Spleen (tissue), 11 donors: Measurements from ENCODE around the gene INPP5D. TPM values are rescaled to one million over a fixed set of nuclear protein-coding genes. Genes with fewer than 3 reads are reported as not detected.
A peak's percentile ranks its signal among the peaks of the same experiment; 100 is the strongest.

Experiments used
- DNase-seq: peaks from one replicate; pipeline ENCODE4 v3.0.0-alpha.2; 2020
- H3K27ac ChIP-seq, 8 donors: fragments of 200-600 bp; sonication (generic) in 7 of 8; 1 replicate in 4 of 8; 2 replicates in 4 of 8; pipeline versions ENCODE4 v1.5.0 to v1.8.0; 2016 to 2021; ENCODE audit warnings: inconsistent platforms in 4 of 8, mild to moderate bottlenecking in 4 of 8, moderate library complexity in 1 of 8
- H3K27me3 ChIP-seq, 7 donors: fragments of 200-600 bp; sonication (generic) in 6 of 7; replicated peaks in 1 of 7; 1 replicate in 4 of 7; 2 replicates in 3 of 7; pipeline versions ENCODE4 v1.5.0 to v1.8.0; 2016 to 2021; ENCODE audit warnings: inconsistent platforms in 3 of 7, mild to moderate bottlenecking in 1 of 7
- H3K36me3 ChIP-seq, 6 donors: fragments of 200-600 bp; sonication (generic) in 5 of 6; 1 replicate in 4 of 6; 2 replicates in 2 of 6; pipeline versions ENCODE4 v1.5.0 to v1.8.0; 2016 to 2021; ENCODE audit warnings: inconsistent platforms in 2 of 6
- H3K4me1 ChIP-seq, 6 donors: fragments of 200-600 bp; sonication (generic) in 5 of 6; 1 replicate in 3 of 6; 2 replicates in 3 of 6; pipeline versions ENCODE4 v1.5.0 to v1.8.0; 2016 to 2021; ENCODE audit warnings: inconsistent platforms in 3 of 6
- H3K4me3 ChIP-seq, 8 donors: fragments of 200-600 bp; sonication (generic) in 7 of 8; 1 replicate in 4 of 8; 2 replicates in 4 of 8; pipeline versions ENCODE4 v1.5.0 to v1.8.0; 2016 to 2021; ENCODE audit warnings: inconsistent platforms in 4 of 8, mild to moderate bottlenecking in 4 of 8, moderate library complexity in 2 of 8
- H3K9me3 ChIP-seq, 8 donors: fragments of 200-600 bp; sonication (generic) in 7 of 8; 1 replicate in 4 of 8; 2 replicates in 4 of 8; pipeline versions ENCODE4 v1.5.0 to v1.8.0; 2016 to 2021; ENCODE audit warnings: inconsistent platforms in 4 of 8
- POLR2A ChIP-seq, 3 donors: fragments of 450-650 bp; IDR thresholded peaks; one replicate each; pipeline ENCODE4 v1.5.1; 2017; ENCODE audit warnings: antibody characterized with exemption in 3 of 3, mild to moderate bottlenecking in 1 of 3
- POLR2AphosphoS5 ChIP-seq, 3 donors: sonication (generic); formaldehyde crosslinking; IDR thresholded peaks; one replicate each; pipeline ENCODE4 v1.5.1; 2017; ENCODE audit warnings: antibody characterized with exemption in 3 of 3
- WGBS, 5 donors: extraction: QIAGEN DNeasy Blood & Tissue Kit in 3 of 5; methylation state at CpG; one replicate each; pipeline versions ENCODE4 v1.1.5 to v1.1.7; 2013 to 2018; 5-methylcytosine and 5-hydroxymethylcytosine counted together
- intact Hi-C: fragments of 100-400 bp; cut with DNase I; formaldehyde crosslinking; loops from one replicate; pipeline ENCODE4 v1.15.0; 2023; ENCODE audit warnings: low total_unique reads
- polyA plus RNA-seq, 3 donors: library from polyadenylated mRNA; stranded (reverse); fragments of 200-250 nt; gene quantifications; one replicate each; pipeline ENCODE4 v1.2.1, GENCODE V29; 2013
- total RNA-seq, 7 donors: library from RNA; depleted of rRNA in 3 of 7; stranded (reverse); fragments of >200 nt in 3 of 7; fragmentation: NEBNext Ultra II Directional in 4 of 7; extraction: Animal tissue kit (Norgen Biotek cat#: 25700) in 4 of 7; gene quantifications; one replicate each; pipeline versions ENCODE4 v1.1.0 to v1.2.1, GENCODE V29; 2016 to 2021
- TF ChIP-seq, protein P1 (sequence below), 11 experiments: fragments of 200-600 bp in 7 of 11; fragments of 450-650 bp in 4 of 11; sonication (generic) in 4 of 11; IDR thresholded peaks in 8 of 11; conservative IDR thresholded peaks in 3 of 11; 1 replicate in 7 of 11; 2 replicates in 4 of 11; pipeline versions ENCODE4 v1.4.0 to v1.8.0; 2016 to 2021; ENCODE audit warnings: antibody characterized with exemption in 11 of 11, inconsistent platforms in 4 of 11, mild to moderate bottlenecking in 1 of 11
- donor health status: healthy with polysubstance abuse.
- donor health status: DM: no; HTN: no; CAD: no; lungs with moderate emphysema.
- donor health status: DM: no; HTN: no; CAD: no.
- donor health status: Bipolar disorder and iron deficiency.
- donor health status: healthy.
- donor health status: DM: no; HTN: no; CAD: no.
- donor health status: DM: yes; HTN: yes; CAD: no.

Gene INPP5D
- total and polyA plus RNA-seq, 10 donors = 71.1 to 246 (median 181) TPM

DNA sequence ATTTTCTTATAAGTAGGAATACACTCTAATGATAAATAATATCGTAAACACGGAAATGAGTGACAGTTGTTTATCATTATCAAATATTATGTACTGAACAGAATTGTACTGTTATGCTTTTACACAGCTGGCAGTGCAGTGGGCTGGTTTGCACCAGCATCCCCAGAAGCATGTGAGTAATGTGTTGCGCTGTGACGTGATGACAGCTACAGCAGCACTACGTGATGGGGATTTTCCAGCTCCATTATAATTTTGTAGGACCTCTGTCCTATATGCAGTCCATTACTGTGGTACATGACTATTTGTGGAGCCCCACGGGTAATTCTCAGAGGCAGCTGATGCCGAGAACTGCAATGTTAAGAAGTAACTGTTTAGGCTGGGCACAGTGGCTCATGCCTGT, 114.0 kb downstream of the INPP5D start:
- Histone ChIP-seq H3K4me1 (peaks cover 0 to 9% (median 6%) of the 10 kb centered on the region in 6 donors), H3K9me3 (no peaks in the 10 kb centered on the region), H3K4me3 (no peak overlapping the region), H3K36me3 (peaks cover 4 to 97% (median 88%) of the 10 kb centered on the region in 6 donors), H3K27me3 (no peaks in the 10 kb centered on the region), H3K27ac (no peak overlapping the region)
- DNase-seq = no peak
- TF ChIP-seq POLR2A (IDR thresholded peaks at IDR 0.05) = no peak
- no peak for TF ChIP-seq POLR2AphosphoS5 (IDR thresholded peaks at IDR 0.05)
- TF ChIP-seq, protein P1, sequence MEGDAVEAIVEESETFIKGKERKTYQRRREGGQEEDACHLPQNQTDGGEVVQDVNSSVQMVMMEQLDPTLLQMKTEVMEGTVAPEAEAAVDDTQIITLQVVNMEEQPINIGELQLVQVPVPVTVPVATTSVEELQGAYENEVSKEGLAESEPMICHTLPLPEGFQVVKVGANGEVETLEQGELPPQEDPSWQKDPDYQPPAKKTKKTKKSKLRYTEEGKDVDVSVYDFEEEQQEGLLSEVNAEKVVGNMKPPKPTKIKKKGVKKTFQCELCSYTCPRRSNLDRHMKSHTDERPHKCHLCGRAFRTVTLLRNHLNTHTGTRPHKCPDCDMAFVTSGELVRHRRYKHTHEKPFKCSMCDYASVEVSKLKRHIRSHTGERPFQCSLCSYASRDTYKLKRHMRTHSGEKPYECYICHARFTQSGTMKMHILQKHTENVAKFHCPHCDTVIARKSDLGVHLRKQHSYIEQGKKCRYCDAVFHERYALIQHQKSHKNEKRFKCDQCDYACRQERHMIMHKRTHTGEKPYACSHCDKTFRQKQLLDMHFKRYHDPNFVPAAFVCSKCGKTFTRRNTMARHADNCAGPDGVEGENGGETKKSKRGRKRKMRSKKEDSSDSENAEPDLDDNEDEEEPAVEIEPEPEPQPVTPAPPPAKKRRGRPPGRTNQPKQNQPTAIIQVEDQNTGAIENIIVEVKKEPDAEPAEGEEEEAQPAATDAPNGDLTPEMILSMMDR (IDR thresholded peaks at IDR 0.05 in 8 of 11, conservative IDR thresholded peaks at IDR 0.05 in 3 of 11) = no peak
- WGBS, 5 donors = 86 to 94% (median 93%) methylated on average over 7 of the region's 7 CpGs
- intact Hi-C loops = no loop called here

DNA sequence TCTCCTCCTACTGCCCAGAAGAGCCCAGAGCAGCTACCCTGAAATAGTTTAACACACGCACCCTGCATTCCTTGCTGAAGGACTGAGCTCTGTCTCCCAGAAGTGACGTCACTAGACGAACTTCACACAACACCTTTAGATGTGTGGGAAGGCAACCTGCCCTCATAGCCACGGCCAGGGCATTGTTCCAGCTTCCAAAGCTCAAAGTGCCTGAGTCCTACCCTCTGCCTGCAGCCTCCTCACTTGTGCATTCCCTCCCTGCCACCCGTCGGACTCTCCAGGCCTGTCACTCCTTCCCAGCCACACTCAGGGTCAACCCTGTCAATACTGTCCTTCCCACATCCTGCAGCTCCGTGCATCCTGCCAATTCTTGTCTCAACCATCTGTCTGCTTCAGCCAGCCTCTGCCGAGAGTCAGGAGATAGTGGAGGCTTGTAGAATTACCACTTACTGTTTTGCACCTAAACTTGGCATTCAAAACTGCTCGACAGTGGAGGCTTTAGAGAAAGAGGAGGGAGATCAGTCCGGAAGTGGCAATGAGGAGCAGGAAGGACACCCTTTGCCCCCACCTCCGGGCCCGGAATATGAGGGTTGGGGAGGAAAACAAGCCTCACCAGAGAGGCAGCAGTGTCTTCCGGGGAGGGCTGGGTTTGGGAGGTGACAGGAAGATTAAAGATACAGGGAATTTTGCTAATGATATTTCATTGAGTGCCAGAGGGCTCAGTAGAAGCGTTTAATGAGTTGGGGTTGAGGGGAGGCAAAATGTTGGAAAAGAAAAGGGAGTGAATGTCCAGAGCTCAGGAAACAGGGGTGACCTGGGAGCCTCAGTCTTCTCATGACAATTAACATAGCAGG, 119.1 kb downstream of the INPP5D start:
- no peak for TF ChIP-seq POLR2A (IDR thresholded peaks at IDR 0.05)
- TF ChIP-seq, protein P1 (IDR thresholded peaks at IDR 0.05 in 8 of 11, conservative IDR thresholded peaks at IDR 0.05 in 3 of 11) = peak in 1 of 11 experiments; percentile 8
- peak in 2 of 3 donors; percentile 57 to 66 for TF ChIP-seq POLR2AphosphoS5 (IDR thresholded peaks at IDR 0.05)
- peak overlapping the region; percentile 6 to 79 (median 58) for H3K27ac ChIP-seq
- 66 to 77% (median 74%) methylated on average over 14 of the region's 14 CpGs for WGBS, 5 donors
- peaks cover 0 to 23% (median 14%) of the 10 kb centered on the region in 6 donors for H3K4me1 ChIP-seq
- peak overlapping the region in 1 of 8 donors; percentile 26 for H3K4me3 ChIP-seq
- H3K27me3 ChIP-seq = no peaks in the 10 kb centered on the region
- intact Hi-C loops = no loop called here
- DNase-seq = no peak
- no peaks in the 10 kb centered on the region for H3K9me3 ChIP-seq
- peaks cover 0 to 97% (median 84%) of the 10 kb centered on the region in 6 donors for H3K36me3 ChIP-seq

DNA sequence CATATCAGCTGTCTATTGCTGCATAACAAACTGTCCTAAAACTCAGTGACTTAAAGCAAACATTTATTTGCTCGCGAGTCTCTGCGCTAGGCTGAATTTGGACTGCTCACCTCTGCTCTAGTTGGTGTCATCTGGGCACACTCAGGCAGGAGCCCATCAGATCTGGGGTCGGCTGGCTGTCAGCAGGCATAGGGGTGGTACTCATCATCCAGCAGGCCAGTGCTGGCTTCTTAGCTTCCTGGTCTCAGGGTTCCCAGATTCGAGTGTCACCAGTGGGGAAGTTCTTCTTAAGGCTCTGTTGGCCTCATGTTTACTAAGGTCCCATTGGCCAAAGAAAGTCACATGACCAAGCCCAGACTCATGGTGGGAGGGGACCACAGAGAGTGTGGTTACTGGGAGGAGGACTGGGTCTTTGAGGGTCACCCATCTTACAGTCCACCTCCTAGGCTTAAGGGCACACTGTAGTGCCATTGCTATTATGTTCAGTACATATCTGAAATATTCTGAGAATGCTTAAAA, 119.8 kb downstream of the INPP5D start:
- TF ChIP-seq, protein P1 (IDR thresholded peaks at IDR 0.05 in 8 of 11, conservative IDR thresholded peaks at IDR 0.05 in 3 of 11) = no peak
- TF ChIP-seq POLR2AphosphoS5 (IDR thresholded peaks at IDR 0.05) (peak in 1 of 3 donors; percentile 26), POLR2A (IDR thresholded peaks at IDR 0.05) (no peak)
- intact Hi-C loops = no loop called here
- 82 to 96% (median 91%) methylated on average over 4 to 5 of the region's 5 CpGs for WGBS, 5 donors
- Histone ChIP-seq H3K27ac (peak overlapping the region; percentile 6 to 79 (median 58)), H3K4me1 (peaks cover 0 to 26% (median 14%) of the 10 kb centered on the region in 6 donors), H3K9me3 (no peaks in the 10 kb centered on the region), H3K36me3 (peaks cover 0 to 97% (median 84%) of the 10 kb centered on the region in 6 donors), H3K4me3 (peak overlapping the region in 1 of 8 donors; percentile 26), H3K27me3 (no peaks in the 10 kb centered on the region)
- no peak for DNase-seq

DNA sequence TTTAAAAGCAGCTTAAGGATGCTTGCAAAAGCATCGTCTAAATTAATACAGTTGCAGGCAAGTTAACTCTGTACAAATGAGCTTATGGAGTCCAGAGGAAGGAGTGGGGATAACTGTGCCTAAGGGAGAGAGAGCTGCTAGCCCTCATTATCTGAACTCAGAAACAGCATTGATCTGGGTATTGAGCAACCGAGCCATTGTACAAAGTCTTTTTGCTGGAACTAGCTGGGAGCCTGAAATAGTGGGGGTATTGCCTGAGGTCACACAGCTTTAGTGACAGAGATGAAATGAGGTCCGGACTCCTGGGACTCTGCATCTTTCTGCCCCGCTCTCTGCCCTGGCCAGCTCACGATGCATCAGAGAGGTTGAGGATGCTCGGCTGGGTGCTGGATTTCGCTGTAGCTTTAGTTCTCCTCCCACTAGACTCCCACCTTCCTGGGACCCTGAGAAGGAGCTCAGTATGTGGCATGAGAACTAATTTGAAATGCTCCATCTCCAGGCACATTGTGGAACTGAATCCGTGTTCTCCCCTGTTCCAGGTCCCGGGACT, 123.8 kb downstream of the INPP5D start:
- Histone ChIP-seq H3K4me1 (peaks cover 0 to 36% (median 25%) of the 10 kb centered on the region in 6 donors), H3K27me3 (no peaks in the 10 kb centered on the region), H3K27ac (peak overlapping the region in 1 of 8 donors; percentile 30), H3K4me3 (no peak overlapping the region), H3K36me3 (peaks cover 6 to 100% (median 93%) of the 10 kb centered on the region in 6 donors), H3K9me3 (no peaks in the 10 kb centered on the region)
- TF ChIP-seq POLR2A (IDR thresholded peaks at IDR 0.05) (no peak), POLR2AphosphoS5 (IDR thresholded peaks at IDR 0.05) (no peak)
- TF ChIP-seq, protein P1 (IDR thresholded peaks at IDR 0.05 in 8 of 11, conservative IDR thresholded peaks at IDR 0.05 in 3 of 11) = no peak
- DNase-seq = no peak
- intact Hi-C loops = no loop called here
- 84 to 96% (median 89%) methylated on average over 9 of the region's 9 CpGs for WGBS, 5 donors
